ENCODE measurements around the gene NTN1. TPM values are rescaled to one million over a fixed set of nuclear protein-coding genes. Genes with fewer than 3 reads are reported as not detected.

NTN1 gene
- total RNA-seq, 4 donors from 2014 or later, result 5.9 to 11.6 (median 8.5) TPM

GRCh38 chr17:9138161-9138717 lies 116.9 kb downstream of the NTN1 start:
- intact Hi-C loops (cut with DNase I; ENCODE audit: low total_unique reads), result no loop called here
- 58% methylated on average over 17 of the region's 17 CpGs for WGBS, 2 donors
- no peak overlapping the region for H3K4me3 ChIP-seq (ENCODE audit: low read depth, poor library complexity, severe bottlenecking)
- TF ChIP-seq POLR2A (IDR thresholded peaks at IDR 0.05), result no peak
- TF ChIP-seq CTCF (IDR thresholded peaks at IDR 0.05), result no peak
- DNase-seq (ENCODE audit: low spot score in 2 of 2), result no peak

DNA sequence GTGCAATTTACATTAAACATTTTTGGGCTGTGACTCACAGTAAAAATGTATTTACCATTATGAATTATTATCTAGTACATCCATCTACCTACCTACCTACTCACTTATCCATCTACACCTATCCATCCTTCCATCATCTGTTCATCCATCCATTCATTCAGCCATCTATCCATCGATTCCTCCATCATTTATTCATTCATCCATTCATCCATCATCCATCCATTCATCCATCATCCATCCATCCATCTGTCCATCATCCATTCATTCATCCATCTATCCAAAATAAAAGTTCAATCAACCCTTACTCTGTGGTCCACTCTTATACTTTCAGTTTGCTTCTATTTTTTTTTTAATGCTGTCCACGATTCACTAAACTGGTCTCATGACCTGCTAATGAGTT lies 118.4 kb downstream of the NTN1 start:
- no peak overlapping the region for H3K4me3 ChIP-seq (ENCODE audit: low read depth, poor library complexity, severe bottlenecking)
- DNase-seq (ENCODE audit: low spot score in 2 of 2), result no peak
- TF ChIP-seq CTCF (IDR thresholded peaks at IDR 0.05), result no peak
- TF ChIP-seq POLR2A (IDR thresholded peaks at IDR 0.05), result no peak
- intact Hi-C loops (cut with DNase I; ENCODE audit: low total_unique reads), result no loop called here
- 88 to 90% methylated on average over 2 of the region's 2 CpGs for WGBS, 2 donors

DNA sequence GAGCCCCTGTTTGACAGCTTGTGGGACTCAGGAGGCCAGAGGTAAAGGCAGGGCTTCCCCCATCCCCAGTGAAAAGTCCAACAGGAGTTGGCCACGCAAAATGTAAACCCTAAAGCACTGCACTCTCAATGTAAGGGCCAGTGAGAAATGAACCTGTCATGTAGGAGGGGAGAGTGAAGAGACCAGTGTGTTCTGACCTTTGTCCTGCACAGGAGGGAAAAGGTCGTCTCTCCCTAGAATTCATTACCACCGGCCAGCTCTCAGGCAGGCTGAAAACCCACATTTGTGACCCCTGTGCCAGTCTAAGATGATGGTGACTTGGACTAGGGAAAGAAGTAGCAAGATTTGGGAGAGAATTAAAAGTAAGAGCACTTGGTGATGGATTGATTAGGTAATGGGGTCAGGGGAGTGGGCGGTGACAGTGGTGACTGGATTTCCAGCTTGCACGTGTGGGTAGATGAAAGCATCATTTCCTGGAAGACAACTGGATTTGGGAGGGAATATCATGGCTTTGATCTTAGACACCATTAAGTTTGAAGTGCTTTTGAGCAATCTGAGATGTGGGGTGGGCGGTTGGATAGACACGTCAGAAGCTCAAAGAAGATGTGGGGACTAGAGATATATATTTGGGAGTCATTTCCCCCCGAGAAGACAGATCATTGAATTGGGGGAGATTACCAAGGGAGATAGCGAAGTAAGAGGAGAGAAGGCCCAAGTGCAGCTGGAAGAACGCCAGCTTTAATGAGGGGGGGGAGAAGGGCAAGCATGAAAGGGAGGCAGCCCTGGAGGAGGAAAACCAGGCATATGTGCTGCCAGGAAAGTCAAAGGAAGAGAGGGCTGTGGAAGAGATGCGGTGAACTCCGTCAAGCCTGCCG lies 119.5 kb downstream of the NTN1 start:
- WGBS, 2 donors, result 77 to 79% methylated on average over 13 of the region's 13 CpGs

DNA sequence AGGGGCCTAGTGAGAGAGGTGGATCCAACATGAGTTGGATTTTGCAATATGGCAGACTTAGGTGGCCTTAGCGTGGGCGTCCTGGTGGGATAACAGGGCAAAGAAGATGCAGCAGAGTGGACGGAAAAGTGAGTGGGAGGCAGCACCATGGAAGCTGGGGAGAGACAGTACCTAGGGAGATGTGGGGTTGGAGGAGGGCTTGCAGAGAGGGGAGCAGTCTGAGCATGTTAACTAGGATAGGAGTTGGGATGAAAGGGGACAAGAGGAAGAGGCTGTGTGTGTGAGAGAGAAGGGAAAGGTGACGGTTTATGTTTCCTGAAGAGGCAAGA lies 120.1 kb downstream of the NTN1 start:
- intact Hi-C loops (cut with DNase I; ENCODE audit: low total_unique reads), result no loop called here
- H3K4me3 ChIP-seq (ENCODE audit: low read depth, poor library complexity, severe bottlenecking), result no peak overlapping the region
- no peak for DNase-seq (ENCODE audit: low spot score in 2 of 2)
- 81 to 89% methylated on average over 4 of the region's 4 CpGs for WGBS, 2 donors
- no peak for TF ChIP-seq POLR2A (IDR thresholded peaks at IDR 0.05)
- TF ChIP-seq CTCF (IDR thresholded peaks at IDR 0.05), result no peak

More for the DNA sequence above, 119.5 kb downstream of the NTN1 start:
- intact Hi-C loops (cut with DNase I; ENCODE audit: low total_unique reads), result no loop called here
- TF ChIP-seq CTCF (IDR thresholded peaks at IDR 0.05) (no peak), POLR2A (IDR thresholded peaks at IDR 0.05) (no peak)
- DNase-seq (ENCODE audit: low spot score in 2 of 2), result no peak
- H3K4me3 ChIP-seq (ENCODE audit: low read depth, poor library complexity, severe bottlenecking), result no peak overlapping the region

- no peak overlapping the region for H3K4me3 ChIP-seq (ENCODE audit: low read depth, poor library complexity, severe bottlenecking)
- intact Hi-C loops (cut with DNase I; ENCODE audit: low total_unique reads), result no loop called here
- TF ChIP-seq CTCF (IDR thresholded peaks at IDR 0.05) (no peak), POLR2A (IDR thresholded peaks at IDR 0.05) (no peak)
- DNase-seq (ENCODE audit: low spot score in 2 of 2), result no peak
- 89 to 90% methylated on average over 10 of the region's 10 CpGs for WGBS, 2 donors
Measured at GRCh38 chr17:9142772-9143494, 121.6 kb downstream of the NTN1 start.
